HEK293 (cell line): ENCODE measurements around the gene KLHL29.

ENCODE experiments used
- AEBP2 ChIP-seq: fragments of 450-650 bp; formaldehyde crosslinking; IDR thresholded peaks from 2 replicates; pipeline ENCODE4 v1.5.1; 2016; ENCODE audit warnings: missing biosample characterization, missing genetic modification characterization, borderline replicate concordance
- REST ChIP-seq: fragments of 450-650 bp; formaldehyde crosslinking; IDR thresholded peaks from 2 replicates; pipeline ENCODE4 v1.5.1; 2016; ENCODE audit warnings: missing biosample characterization, missing genetic modification characterization
- ZBTB11 ChIP-seq: fragments of 450-650 bp; formaldehyde crosslinking; conservative IDR thresholded peaks from 2 replicates; pipeline ENCODE4 v1.5.1; 2016; ENCODE audit warnings: low read depth, missing biosample characterization, missing genetic modification characterization
- ZNF140 ChIP-seq: fragments of 450-650 bp; formaldehyde crosslinking; IDR thresholded peaks from 2 replicates; pipeline ENCODE4 v1.5.1; 2016; ENCODE audit warnings: missing biosample characterization, missing genetic modification characterization
- ZNF544 ChIP-seq: fragments of 450-650 bp; formaldehyde crosslinking; IDR thresholded peaks from 2 replicates; pipeline ENCODE4 v1.5.0; 2017; ENCODE audit warnings: missing biosample characterization, missing genetic modification characterization
- ZNF654 ChIP-seq: fragments of 450-650 bp; formaldehyde crosslinking; IDR thresholded peaks from 2 replicates; pipeline ENCODE4 v1.5.1; 2016; ENCODE audit warnings: low read depth, missing biosample characterization, missing genetic modification characterization

GRCh38 chr2:23614701-23615100, 229.7 kb downstream of the KLHL29 start:
- TF ChIP-seq ZNF140 (tag by site-specific recombination) (no peak), ZBTB11 (tag by site-specific recombination) (no peak), AEBP2 (tag by site-specific recombination) (no peak), ZNF544 (tag by site-specific recombination) (no peak), REST (no peak), ZNF654 (tag by site-specific recombination) (no peak)
